Middle frontal gyrus (tissue), 1 donor: ENCODE results near the gene KRT7.
"Not testable (repeated sequence)": the region's sequence is repeated elsewhere in the genome, so short reads cannot be mapped to it uniquely, and the experiment has no call there.

Source experiments
- DNase-seq: peaks from one replicate; pipeline ENCODE4 v3.0.0-alpha.2; 2015; ENCODE audit warnings: low spot score; ENCODE audit errors: extremely low spot score

The KRT7 gene

GRCh38 chr12:52229836-52230343, 3.2 kb upstream of the KRT7 start:
- DNase-seq = no peak

GRCh38 chr12:52230364-52231281, 2.4 kb upstream of the KRT7 start:
- DNase-seq = no peak

- no peak for DNase-seq
Measured at GRCh38 chr12:52231305-52232202, 1.5 kb upstream of the KRT7 start.

- no peak for DNase-seq
Measured at GRCh38 chr12:52232203-52232673, 805 bp upstream of the KRT7 start.

- no peak for DNase-seq
Measured at GRCh38 chr12:52233462-52234207, 592 bp downstream of the KRT7 start.

- no peak for DNase-seq
Measured at GRCh38 chr12:52234223-52234810, 1.3 kb downstream of the KRT7 start.

GRCh38 chr12:52235001-52235764, 2.1 kb downstream of the KRT7 start:
- DNase-seq = no peak

- no peak for DNase-seq
Measured at GRCh38 chr12:52235822-52236361, 2.8 kb downstream of the KRT7 start.

- DNase-seq = no peak
Measured at GRCh38 chr12:52236386-52237050, 3.5 kb downstream of the KRT7 start.

- DNase-seq = no peak
Measured at GRCh38 chr12:52238207-52238840, 5.3 kb downstream of the KRT7 start.

- no peak for DNase-seq
Measured at GRCh38 chr12:52238916-52239646, 6.0 kb downstream of the KRT7 start.

- DNase-seq = no peak
Measured at GRCh38 chr12:52239767-52240166, 6.7 kb downstream of the KRT7 start.

GRCh38 chr12:52240247-52240646, 7.2 kb downstream of the KRT7 start:
- not testable (repeated sequence) for DNase-seq

- DNase-seq = no peak
Measured at GRCh38 chr12:52241205-52241842, 8.3 kb downstream of the KRT7 start.

- DNase-seq = no peak
Measured at GRCh38 chr12:52242442-52243258, 9.6 kb downstream of the KRT7 start.

- no peak for DNase-seq
Measured at GRCh38 chr12:52243259-52243855, 10.3 kb downstream of the KRT7 start.
